H1 (cell line): ENCODE measurements around the gene EVI5.

Experiments
- EZH2 ChIP-seq: fragments of 200-600 bp; sonication (generic); IDR thresholded peaks from 2 replicates; pipeline ENCODE4 v1.7.1; 2012; ENCODE audit warnings: low read depth, mild to moderate bottlenecking, moderate library complexity, low read length, inconsistent platforms; ENCODE audit not compliant: severe bottlenecking
- TF ChIP-seq, protein P1 (sequence below), 3 experiments: IDR thresholded peaks; 1 replicate in 2 of 3; 2 replicates in 1 of 3; pipeline versions ENCODE4 v1.5.1 to v1.6.1; 2011; ENCODE audit warnings: low read length in 3 of 3, mild to moderate bottlenecking in 3 of 3, inconsistent platforms in 2 of 3, low read depth in 1 of 3, moderate library complexity in 1 of 3; ENCODE audit not compliant: insufficient read depth in 1 of 3; ENCODE audit errors: control extremely low read depth in 1 of 3

DNA sequence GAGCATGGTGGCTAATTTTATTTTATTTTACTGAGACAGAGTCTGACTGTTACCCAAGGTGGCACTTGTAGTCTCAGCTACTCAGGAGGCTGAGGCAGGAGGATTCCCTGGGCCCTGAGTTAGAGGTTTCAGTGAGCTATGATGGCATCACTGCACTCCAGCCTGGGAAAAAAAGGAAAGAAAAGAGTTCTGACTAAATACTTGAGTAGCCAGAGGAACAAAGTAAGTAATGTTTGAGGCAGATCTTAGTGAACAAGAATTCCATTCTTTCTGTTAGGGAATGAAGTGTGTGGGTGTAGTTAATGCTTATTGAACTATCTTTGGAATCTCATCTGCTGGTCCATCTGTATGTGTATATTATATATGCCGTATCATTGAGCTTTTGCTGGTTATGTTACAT, 13.1 kb upstream of the EVI5 start:
- TF ChIP-seq EZH2 = no peak
- TF ChIP-seq, protein P1, sequence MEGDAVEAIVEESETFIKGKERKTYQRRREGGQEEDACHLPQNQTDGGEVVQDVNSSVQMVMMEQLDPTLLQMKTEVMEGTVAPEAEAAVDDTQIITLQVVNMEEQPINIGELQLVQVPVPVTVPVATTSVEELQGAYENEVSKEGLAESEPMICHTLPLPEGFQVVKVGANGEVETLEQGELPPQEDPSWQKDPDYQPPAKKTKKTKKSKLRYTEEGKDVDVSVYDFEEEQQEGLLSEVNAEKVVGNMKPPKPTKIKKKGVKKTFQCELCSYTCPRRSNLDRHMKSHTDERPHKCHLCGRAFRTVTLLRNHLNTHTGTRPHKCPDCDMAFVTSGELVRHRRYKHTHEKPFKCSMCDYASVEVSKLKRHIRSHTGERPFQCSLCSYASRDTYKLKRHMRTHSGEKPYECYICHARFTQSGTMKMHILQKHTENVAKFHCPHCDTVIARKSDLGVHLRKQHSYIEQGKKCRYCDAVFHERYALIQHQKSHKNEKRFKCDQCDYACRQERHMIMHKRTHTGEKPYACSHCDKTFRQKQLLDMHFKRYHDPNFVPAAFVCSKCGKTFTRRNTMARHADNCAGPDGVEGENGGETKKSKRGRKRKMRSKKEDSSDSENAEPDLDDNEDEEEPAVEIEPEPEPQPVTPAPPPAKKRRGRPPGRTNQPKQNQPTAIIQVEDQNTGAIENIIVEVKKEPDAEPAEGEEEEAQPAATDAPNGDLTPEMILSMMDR (IDR thresholded peaks at IDR 0.05; ENCODE audit: control extremely low read depth in 1 of 3, insufficient read depth in 1 of 3, low read depth in 1 of 3, low read length in 3 of 3) = no peak
